ENCODE data around the gene AJAP1. TPM values are rescaled to one million over a fixed set of nuclear protein-coding genes. Genes with fewer than 3 reads are reported as not detected.

Gene AJAP1
- total RNA-seq, 2 donors from 2014 or later = 0.05 to 0.46 TPM

DNA sequence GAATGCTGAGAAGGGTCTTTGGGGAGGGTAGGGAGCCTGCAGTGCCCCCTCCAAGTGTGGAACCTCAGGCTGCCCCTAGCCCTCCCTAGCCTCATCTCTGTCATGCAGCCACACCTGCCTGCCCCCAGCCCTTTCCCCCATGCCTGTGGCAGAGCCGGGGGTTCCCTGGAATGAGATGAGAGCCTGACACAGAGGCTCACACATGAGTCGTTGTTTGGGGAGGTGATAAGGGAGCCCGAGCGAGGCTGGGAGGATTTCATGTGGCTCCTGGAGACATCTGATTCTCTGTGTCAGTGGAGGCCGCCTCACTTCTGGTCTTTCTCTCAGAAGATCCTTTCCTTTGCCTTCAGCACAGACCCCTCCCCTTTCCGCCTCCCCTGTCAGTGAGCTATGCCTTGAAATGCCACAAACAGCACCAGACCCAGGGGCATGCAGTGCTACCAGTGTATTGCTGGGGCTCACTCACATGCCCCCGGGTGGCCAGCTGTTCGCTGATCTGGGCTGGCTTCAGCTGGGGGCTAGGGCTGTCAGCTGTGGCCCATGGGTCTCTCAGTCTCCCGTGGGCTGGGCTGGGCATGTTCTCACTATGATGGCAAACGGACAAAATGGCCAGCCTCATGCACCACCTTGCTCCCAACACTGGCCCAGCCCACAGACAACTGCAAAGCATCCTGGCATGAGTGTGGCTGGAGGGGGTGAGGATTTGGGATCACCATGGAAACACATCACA, 102.6 kb downstream of the AJAP1 start:
- Mint-ChIP-seq H3K27me3 (ENCODE audit: low read depth) (no peaks in the 10 kb centered on the region), H3K27ac (no peak overlapping the region), H3K9me3 (peaks cover 4 to 7% of the 10 kb centered on the region in 2 donors), H3K36me3 (ENCODE audit: insufficient read depth in 2 of 2) (peaks cover 3 to 5% of the 10 kb centered on the region in 2 donors), H3K4me1 (ENCODE audit: low read depth) (no peaks in the 10 kb centered on the region), H3K4me3 (no peak overlapping the region)
- DNase-seq (no peak), ATAC-seq (replicated peaks in 1 of 2) (no peak)

DNA sequence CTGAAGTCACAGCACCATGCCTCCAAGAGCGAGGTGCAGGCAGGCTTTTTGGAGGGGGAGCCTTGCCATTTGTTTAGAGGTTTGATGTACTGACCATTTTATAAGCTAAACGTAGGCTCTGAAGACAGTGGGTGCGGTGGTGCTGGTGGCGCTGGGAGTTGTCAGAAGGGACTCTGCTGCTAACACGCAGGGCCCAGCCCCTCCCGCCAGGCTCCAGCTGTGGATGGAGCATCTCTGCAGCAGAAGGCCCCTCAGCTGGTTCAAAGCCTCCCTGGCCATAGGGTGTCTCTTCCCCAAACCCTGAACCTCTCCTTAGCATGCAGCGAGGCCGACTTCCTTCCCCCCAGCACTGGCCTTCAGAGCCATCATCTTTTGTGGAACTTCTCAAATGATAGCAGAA, 105.3 kb downstream of the AJAP1 start:
- Mint-ChIP-seq H3K27ac (no peak overlapping the region), H3K9me3 (peaks cover 2 to 7% of the 10 kb centered on the region in 2 donors), H3K36me3 (ENCODE audit: insufficient read depth in 2 of 2) (peaks cover 2 to 5% of the 10 kb centered on the region in 2 donors), H3K27me3 (ENCODE audit: low read depth) (no peaks in the 10 kb centered on the region), H3K4me1 (ENCODE audit: low read depth) (no peaks in the 10 kb centered on the region), H3K4me3 (no peak overlapping the region)
- no peak for ATAC-seq (replicated peaks in 1 of 2)
- DNase-seq = no peak

DNA sequence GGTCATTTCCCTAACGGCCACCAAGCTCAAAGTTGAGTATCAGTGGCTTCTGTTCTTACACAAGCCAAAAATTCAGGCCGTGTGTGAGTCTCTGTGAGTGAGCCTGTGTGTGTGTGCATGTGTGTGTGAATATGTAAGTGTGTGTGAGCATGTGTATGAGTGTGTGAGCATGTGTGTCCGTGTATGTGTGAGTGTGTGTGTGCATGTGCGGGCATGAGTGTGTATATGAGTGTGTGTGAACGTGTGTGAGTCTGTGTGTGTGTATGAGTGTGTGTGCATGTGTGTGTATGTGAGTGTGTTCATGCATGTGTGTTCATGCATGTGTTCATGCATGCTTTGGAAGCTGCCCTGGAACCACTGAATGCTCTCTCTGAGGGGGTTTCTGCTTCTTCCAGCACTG, 105.7 kb downstream of the AJAP1 start:
- no peaks in the 10 kb centered on the region for H3K4me1 Mint-ChIP-seq (ENCODE audit: low read depth)
- H3K9me3 Mint-ChIP-seq = peaks cover 2 to 7% of the 10 kb centered on the region in 2 donors
- no peaks in the 10 kb centered on the region for H3K27me3 Mint-ChIP-seq (ENCODE audit: low read depth)
- H3K4me3 Mint-ChIP-seq = no peak overlapping the region
- no peak overlapping the region for H3K27ac Mint-ChIP-seq
- peaks cover 2 to 5% of the 10 kb centered on the region in 2 donors for H3K36me3 Mint-ChIP-seq (ENCODE audit: insufficient read depth in 2 of 2)
- DNase-seq (no peak), ATAC-seq (replicated peaks in 1 of 2) (no peak)

DNA sequence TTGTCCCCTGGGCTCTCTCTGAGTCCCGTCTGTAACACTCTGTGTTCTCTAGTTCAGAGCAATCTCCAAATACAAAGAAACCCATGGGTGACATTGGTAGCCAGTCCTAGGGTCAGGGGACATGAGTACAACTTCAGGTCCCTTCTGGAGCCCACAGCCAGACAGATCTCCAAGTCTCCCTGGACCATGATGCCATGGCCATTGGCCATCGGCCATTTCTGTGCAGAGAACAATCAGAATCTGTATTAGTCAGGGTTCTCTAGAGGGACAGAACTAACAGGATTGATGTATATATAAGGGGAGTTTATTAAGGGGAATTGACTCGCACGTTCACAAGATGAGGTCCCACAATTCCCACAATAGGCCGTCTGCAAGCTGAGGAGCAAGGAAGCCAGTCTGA, 106.9 kb downstream of the AJAP1 start:
- no peak overlapping the region for H3K4me3 Mint-ChIP-seq
- H3K36me3 Mint-ChIP-seq (ENCODE audit: insufficient read depth in 2 of 2) = peaks cover 2 to 5% of the 10 kb centered on the region in 2 donors
- DNase-seq = no peak
- no peaks in the 10 kb centered on the region for H3K4me1 Mint-ChIP-seq (ENCODE audit: low read depth)
- no peak for ATAC-seq (replicated peaks in 1 of 2)
- peaks cover 2 to 7% of the 10 kb centered on the region in 2 donors for H3K9me3 Mint-ChIP-seq
- no peaks in the 10 kb centered on the region for H3K27me3 Mint-ChIP-seq (ENCODE audit: low read depth)
- no peak overlapping the region for H3K27ac Mint-ChIP-seq

DNA sequence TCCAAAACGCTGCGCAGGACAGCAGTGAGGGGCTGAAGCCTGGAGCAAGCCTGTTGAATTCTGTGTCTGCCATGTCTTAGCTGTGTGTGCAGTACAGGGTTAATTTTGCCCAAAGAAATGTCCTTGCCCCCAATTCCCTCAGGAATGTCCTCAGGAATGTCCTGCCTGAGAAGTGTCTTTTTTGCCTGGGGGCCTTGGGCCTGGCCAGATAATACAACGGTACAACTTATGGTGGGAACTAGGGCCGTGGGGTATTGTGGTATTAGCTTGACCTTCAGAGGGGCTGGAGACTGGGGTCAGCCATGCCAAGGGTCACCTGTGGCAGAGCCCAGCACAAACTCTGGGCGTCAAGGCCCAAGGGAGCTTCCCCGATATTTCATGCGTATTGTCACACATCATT, 107.7 kb downstream of the AJAP1 start:
- Mint-ChIP-seq H3K4me1 (ENCODE audit: low read depth) (no peaks in the 10 kb centered on the region), H3K27ac (no peak overlapping the region), H3K27me3 (ENCODE audit: low read depth) (no peaks in the 10 kb centered on the region), H3K9me3 (peaks cover 2 to 7% of the 10 kb centered on the region in 2 donors), H3K36me3 (ENCODE audit: insufficient read depth in 2 of 2) (peaks cover 2 to 5% of the 10 kb centered on the region in 2 donors), H3K4me3 (no peak overlapping the region)
- ATAC-seq (replicated peaks in 1 of 2) = no peak
- DNase-seq = no peak

DNA sequence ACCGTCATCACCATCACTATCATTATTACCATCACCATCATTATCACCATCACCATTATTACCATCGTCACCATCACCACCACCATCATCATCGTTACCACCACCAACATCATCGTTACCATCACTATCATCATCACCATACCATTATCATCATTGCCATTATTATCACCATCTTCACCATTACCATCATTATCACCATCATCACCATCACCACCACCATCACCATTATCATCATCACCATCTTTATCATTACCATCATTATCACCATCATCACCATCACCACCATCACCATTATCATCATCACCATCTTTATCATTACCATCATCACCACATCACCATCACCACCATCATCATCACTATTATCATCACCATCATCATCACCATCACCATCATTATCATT, 112.9 kb downstream of the AJAP1 start:
- Mint-ChIP-seq H3K36me3 (ENCODE audit: insufficient read depth in 2 of 2) (no peaks in the 10 kb centered on the region), H3K27ac (no peak overlapping the region), H3K4me1 (ENCODE audit: low read depth) (no peaks in the 10 kb centered on the region), H3K4me3 (no peak overlapping the region), H3K9me3 (no peaks in the 10 kb centered on the region), H3K27me3 (ENCODE audit: low read depth) (no peaks in the 10 kb centered on the region)
- ATAC-seq (replicated peaks in 1 of 2) (no peak), DNase-seq (no peak)

DNA sequence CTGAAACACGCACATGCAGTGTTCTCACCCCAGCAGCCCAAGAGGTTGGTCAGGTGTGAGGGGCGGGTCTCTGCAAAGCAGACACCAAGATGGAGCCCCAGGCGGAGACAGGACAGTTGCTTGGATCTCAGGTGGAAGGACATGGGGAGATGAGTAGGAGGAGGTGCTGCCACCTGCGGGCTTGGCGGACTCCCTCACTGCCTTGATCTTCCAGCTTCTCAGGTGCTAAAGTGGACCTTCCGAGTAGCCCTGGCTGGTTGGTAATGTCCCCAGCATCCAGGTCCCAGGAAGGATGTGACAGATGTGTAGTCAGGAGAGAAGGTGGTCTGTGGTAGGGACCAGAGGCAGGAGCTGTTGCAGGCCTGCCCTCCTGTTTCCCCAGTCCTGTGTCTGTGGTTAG, 114.1 kb downstream of the AJAP1 start:
- H3K27me3 Mint-ChIP-seq (ENCODE audit: low read depth) = no peaks in the 10 kb centered on the region
- H3K9me3 Mint-ChIP-seq = no peaks in the 10 kb centered on the region
- DNase-seq = no peak
- no peak for ATAC-seq (replicated peaks in 1 of 2)
- no peak overlapping the region for H3K27ac Mint-ChIP-seq
- H3K36me3 Mint-ChIP-seq (ENCODE audit: insufficient read depth in 2 of 2) = no peaks in the 10 kb centered on the region
- no peaks in the 10 kb centered on the region for H3K4me1 Mint-ChIP-seq (ENCODE audit: low read depth)
- H3K4me3 Mint-ChIP-seq = no peak overlapping the region

DNA sequence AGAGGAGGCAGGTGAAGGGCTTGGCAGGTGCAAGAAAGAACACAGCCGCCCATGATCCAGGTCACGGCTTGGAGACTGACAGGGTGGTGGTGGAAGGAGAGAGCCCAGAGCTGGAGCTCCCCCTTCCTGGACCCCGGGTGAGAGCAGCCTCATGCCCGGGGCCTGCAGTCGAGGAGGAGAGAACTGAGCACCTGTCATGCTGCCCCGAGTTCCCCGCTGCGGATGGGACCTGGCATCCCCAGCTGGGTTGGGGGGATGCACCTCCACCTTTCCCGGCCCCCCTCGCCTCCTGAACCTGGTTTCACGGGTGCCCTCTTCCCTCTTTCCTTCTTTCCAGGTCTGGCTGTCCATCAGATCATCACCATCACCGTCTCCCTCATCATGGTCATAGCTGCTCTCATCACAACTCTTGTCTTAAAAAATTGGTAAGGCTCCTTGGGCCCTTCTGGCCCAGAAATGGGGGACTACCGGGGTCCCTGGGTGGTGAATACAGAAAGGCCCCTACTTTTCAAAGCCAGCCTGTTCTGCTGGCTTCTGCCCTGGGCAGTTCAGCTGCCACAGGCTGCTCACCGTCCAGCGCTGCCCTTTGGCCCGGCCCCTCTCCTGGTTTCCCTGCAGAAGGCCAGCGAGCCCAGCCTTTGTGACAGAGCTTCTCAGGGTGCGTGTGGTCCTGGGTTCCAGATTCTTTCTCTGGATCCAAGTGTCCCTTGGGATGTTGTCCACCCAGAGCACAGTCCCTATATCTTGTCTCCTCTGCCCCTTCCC, 115.3 kb downstream of the AJAP1 start:
- no peak for ATAC-seq (replicated peaks in 1 of 2)
- Mint-ChIP-seq H3K27me3 (ENCODE audit: low read depth) (no peaks in the 10 kb centered on the region), H3K27ac (no peak overlapping the region), H3K4me3 (no peak overlapping the region), H3K36me3 (ENCODE audit: insufficient read depth in 2 of 2) (no peaks in the 10 kb centered on the region), H3K9me3 (no peaks in the 10 kb centered on the region), H3K4me1 (ENCODE audit: low read depth) (no peaks in the 10 kb centered on the region)
- no peak for DNase-seq

DNA sequence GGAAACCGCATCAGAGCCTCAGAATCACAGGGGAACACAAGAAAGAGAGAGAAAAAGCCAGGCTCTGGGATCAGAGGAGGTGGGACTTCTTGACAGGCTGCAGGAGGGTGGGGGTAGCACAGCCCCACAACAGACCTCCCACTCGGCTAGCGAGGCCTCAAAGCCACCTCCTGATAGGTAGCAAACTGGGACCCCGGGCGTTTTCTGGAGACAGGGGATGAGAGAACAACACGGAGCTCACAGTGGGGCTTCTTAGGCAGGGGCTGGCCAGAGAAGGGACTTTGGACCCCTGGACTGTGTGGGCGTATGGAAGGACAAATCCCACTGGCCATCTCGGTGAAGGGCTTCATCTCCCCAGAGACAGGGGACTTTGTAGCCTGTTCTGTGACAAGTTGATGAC, 116.3 kb downstream of the AJAP1 start:
- no peaks in the 10 kb centered on the region for H3K4me1 Mint-ChIP-seq (ENCODE audit: low read depth)
- ATAC-seq (replicated peaks in 1 of 2) (no peak), DNase-seq (no peak)
- H3K4me3 Mint-ChIP-seq = no peak overlapping the region
- no peaks in the 10 kb centered on the region for H3K36me3 Mint-ChIP-seq (ENCODE audit: insufficient read depth in 2 of 2)
- H3K9me3 Mint-ChIP-seq = no peaks in the 10 kb centered on the region
- no peaks in the 10 kb centered on the region for H3K27me3 Mint-ChIP-seq (ENCODE audit: low read depth)
- no peak overlapping the region for H3K27ac Mint-ChIP-seq

DNA sequence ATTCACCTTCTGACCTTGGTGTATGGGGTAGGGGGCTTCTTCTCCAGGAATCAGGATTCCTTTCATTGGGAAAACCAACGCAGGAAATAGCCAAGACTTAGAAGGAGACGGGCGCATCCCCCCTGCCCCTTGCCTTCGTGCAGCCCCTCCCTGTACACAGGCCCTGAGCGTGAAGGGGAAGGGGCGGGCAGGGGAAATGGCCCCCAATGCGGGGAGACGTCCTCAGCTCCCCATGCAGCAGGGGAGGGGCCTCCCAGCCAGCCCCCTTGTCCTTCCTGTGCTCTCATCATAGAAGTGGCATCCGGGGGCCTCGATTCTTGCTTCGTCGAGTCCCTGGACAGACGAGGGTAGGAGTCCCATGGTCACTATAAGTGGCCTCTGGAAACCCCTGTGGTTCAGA, 116.9 kb downstream of the AJAP1 start:
- Mint-ChIP-seq H3K27me3 (ENCODE audit: low read depth) (no peaks in the 10 kb centered on the region), H3K27ac (no peak overlapping the region), H3K4me1 (ENCODE audit: low read depth) (no peaks in the 10 kb centered on the region), H3K36me3 (ENCODE audit: insufficient read depth in 2 of 2) (no peaks in the 10 kb centered on the region), H3K4me3 (no peak overlapping the region), H3K9me3 (no peaks in the 10 kb centered on the region)
- no peak for DNase-seq
- no peak for ATAC-seq (replicated peaks in 1 of 2)

DNA sequence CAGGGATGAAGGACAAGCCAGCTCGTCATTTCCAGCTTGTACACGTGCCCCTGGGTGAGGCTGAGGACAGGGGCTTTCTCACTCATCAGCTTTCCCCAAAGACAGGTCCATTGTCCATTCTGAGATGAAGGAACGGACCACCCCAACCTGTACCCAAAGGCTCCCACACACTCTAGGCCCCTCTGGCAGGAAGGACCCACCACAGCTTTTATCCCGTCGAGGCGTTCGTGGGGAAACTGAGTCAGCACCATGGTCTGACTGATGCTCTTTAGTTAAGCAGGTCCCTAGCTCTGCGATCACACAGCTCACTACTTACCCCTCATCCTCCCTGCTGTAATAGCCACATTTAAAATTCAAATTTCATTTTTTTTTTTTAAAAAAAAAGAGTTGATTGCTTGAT, 117.3 kb downstream of the AJAP1 start:
- no peaks in the 10 kb centered on the region for H3K27me3 Mint-ChIP-seq (ENCODE audit: low read depth)
- H3K9me3 Mint-ChIP-seq = no peaks in the 10 kb centered on the region
- H3K27ac Mint-ChIP-seq = no peak overlapping the region
- H3K4me1 Mint-ChIP-seq (ENCODE audit: low read depth) = no peaks in the 10 kb centered on the region
- DNase-seq (no peak), ATAC-seq (replicated peaks in 1 of 2) (no peak)
- no peak overlapping the region for H3K4me3 Mint-ChIP-seq
- no peaks in the 10 kb centered on the region for H3K36me3 Mint-ChIP-seq (ENCODE audit: insufficient read depth in 2 of 2)

DNA sequence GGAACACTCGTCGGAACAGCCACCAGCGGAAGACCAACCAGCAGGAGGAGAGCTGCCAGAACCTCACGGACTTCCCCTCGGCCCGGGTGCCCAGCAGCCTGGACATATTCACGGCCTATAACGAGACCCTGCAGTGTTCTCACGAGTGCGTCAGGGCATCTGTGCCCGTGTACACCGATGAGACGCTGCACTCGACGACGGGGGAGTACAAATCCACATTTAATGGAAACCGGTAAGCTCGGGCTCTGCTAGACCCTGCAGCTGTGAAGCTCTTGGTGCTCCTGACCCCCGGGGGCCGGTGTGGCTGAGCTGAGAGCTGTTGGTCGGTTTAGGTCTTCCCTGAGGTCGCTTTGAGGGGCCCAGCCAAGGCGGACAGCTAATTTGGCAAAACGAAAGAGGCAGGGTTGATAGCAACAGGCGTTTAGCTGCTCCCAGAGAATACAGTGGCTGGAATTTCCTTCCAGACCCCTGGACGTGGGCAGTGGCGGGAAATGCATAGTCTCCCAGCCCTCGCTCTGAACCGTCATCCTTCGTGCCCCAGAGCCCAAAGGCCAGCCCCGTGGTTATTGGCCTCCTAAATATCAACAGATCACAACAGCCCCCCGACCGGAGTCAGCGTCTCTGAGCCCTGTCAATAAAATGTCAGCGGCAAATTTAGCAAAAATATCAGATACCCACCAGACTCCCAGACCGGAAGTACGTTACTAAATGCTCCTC, 118.0 kb downstream of the AJAP1 start:
- H3K36me3 Mint-ChIP-seq (ENCODE audit: insufficient read depth in 2 of 2) = no peaks in the 10 kb centered on the region
- H3K27ac Mint-ChIP-seq = no peak overlapping the region
- ATAC-seq (replicated peaks in 1 of 2) (no peak), DNase-seq (no peak)
- no peaks in the 10 kb centered on the region for H3K4me1 Mint-ChIP-seq (ENCODE audit: low read depth)
- no peak overlapping the region for H3K4me3 Mint-ChIP-seq
- H3K27me3 Mint-ChIP-seq (ENCODE audit: low read depth) = no peaks in the 10 kb centered on the region
- no peaks in the 10 kb centered on the region for H3K9me3 Mint-ChIP-seq

DNA sequence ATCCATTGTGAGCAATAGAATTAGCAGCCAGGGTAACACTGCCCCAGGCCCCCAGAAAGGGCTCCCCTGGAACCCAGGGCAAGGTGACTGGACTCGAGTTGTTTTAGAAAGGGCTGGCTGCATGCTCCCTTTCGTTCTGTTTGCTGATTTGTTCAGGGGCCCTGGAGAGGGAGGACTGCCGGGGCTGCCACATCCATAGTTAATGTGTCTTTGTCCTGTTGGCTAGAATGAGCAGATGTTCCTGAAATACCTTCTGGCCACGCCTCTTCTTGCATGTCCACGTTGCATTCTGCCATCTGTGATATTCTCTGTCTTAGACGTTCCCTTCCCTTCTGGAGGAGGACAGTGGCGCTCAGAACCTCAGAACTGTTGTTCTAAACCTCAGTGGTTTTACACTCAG, 118.8 kb downstream of the AJAP1 start:
- H3K27me3 Mint-ChIP-seq (ENCODE audit: low read depth) = no peaks in the 10 kb centered on the region
- no peak overlapping the region for H3K4me3 Mint-ChIP-seq
- H3K9me3 Mint-ChIP-seq = no peaks in the 10 kb centered on the region
- H3K27ac Mint-ChIP-seq = no peak overlapping the region
- no peaks in the 10 kb centered on the region for H3K4me1 Mint-ChIP-seq (ENCODE audit: low read depth)
- DNase-seq (no peak), ATAC-seq (replicated peaks in 1 of 2) (no peak)
- H3K36me3 Mint-ChIP-seq (ENCODE audit: insufficient read depth in 2 of 2) = no peaks in the 10 kb centered on the region

Data from activated T-cell treated with anti-CD3 and anti-CD28 coated beads, Interleukin-2, amount 50 U/mL, for 72 hours (primary cell).